Measurements from ENCODE around the gene CDK5. TPM values are rescaled to one million over a fixed set of nuclear protein-coding genes. Genes with fewer than 3 reads are reported as not detected.
A peak's percentile ranks its signal among the peaks of the same experiment; 100 is the strongest.

Gene CDK5
- total RNA-seq, 1 experiment from 2014 or later, result 12.2 TPM

DNA sequence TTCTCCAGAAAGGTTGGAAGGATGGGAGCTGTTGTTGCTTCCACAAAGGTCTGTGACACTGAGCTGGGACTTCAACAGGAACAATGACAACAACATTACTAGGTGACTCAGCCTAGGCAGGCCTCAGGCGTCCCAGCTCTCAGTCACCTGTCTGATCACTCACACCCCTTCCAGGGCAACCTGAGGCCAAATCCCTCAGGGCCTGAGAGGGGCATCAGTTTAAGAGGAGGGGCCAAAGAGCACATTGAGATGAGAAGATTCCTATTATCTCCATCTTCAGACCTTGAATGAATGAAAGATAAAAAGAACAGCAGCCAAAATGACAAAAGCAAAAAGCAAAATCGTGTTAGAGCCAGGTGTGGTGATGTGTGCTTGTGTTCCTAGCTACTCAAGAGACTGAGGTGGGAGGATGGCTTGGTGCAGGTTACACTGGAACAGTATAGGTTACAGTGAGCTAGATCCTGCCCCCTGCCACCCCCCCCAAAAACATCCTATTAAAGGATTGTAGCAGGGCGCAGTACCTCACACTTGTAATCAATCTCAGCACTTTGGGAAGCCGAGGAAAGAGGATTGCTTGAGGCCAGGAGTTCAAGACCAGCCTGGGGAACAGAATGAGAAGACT lies 33.2 kb downstream of the CDK5 start, which contains the start of gene ATG9B:
TSS of gene ATG9B (minus strand) at position 60 of the 622 bp plus-strand sequence. CDS start 71 bp downstream, outside the sequence.
- POLR2A ChIA-PET, result interaction anchor here (0.6 to 0.8 kb wide), 2 partner anchors 22 to 458 kb away, joined by 3 to 4 read pairs; no protein-coding TSS in a partner anchor
- Mint-ChIP-seq H3K4me3 (ENCODE audit: unreplicated experiment) (no peak within 1 kb of the TSS), H3K27ac (ENCODE audit: low read depth, unreplicated experiment) (peak within 1 kb of the TSS; percentile 18), H3K36me3 (ENCODE audit: insufficient read depth, unreplicated experiment) (peaks cover 6% of the 10 kb centered on the region), H3K27me3 (ENCODE audit: insufficient read depth, unreplicated experiment) (peaks cover 4% of the 10 kb centered on the region), H3K4me1 (ENCODE audit: insufficient read depth, unreplicated experiment) (peaks cover 24% of the 10 kb centered on the region), H3K9me3 (ENCODE audit: unreplicated experiment) (no peaks in the 10 kb centered on the region)
- TF ChIP-seq, protein P1, sequence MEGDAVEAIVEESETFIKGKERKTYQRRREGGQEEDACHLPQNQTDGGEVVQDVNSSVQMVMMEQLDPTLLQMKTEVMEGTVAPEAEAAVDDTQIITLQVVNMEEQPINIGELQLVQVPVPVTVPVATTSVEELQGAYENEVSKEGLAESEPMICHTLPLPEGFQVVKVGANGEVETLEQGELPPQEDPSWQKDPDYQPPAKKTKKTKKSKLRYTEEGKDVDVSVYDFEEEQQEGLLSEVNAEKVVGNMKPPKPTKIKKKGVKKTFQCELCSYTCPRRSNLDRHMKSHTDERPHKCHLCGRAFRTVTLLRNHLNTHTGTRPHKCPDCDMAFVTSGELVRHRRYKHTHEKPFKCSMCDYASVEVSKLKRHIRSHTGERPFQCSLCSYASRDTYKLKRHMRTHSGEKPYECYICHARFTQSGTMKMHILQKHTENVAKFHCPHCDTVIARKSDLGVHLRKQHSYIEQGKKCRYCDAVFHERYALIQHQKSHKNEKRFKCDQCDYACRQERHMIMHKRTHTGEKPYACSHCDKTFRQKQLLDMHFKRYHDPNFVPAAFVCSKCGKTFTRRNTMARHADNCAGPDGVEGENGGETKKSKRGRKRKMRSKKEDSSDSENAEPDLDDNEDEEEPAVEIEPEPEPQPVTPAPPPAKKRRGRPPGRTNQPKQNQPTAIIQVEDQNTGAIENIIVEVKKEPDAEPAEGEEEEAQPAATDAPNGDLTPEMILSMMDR (IDR thresholded peaks at IDR 0.05; ENCODE audit: unreplicated experiment), result no peak
- intact Hi-C loops (cut with micrococcal nuclease), result no loop called here
- no TSS peak for BruUV-seq (replicated peaks)
- CTCF ChIA-PET, result interaction anchor here (0.6 to 2.9 kb wide), 2 partner anchors 48 to 126 kb away, joined by 3 to 11 read pairs; no protein-coding TSS in a partner anchor
- DNase-seq (ENCODE audit: unreplicated experiment), result no peak

DNA sequence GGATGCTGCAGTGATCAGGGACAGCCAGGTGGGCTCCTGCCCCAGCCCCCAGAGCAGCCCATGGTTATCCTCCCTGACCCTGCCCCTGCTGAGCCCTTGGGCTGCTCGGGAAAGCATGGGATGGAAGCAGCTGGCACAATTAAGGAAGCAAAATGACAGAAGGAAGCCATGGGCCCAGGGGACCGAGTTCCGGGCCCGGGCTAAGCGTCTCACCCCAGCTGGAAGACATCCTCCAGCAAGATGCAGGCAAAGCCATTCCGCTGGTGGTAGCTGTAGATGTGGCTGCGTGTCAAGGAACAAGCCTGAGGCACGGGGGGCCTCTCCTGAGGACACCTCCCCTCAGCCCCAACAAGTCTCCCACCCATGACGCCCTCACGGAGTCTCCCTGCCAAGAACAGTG lies 34.5 kb downstream of the CDK5 start:
- H3K9me3 Mint-ChIP-seq (ENCODE audit: unreplicated experiment), result no peaks in the 10 kb centered on the region
- POLR2A ChIA-PET, result no interaction called here
- no peak overlapping the region for H3K27ac Mint-ChIP-seq (ENCODE audit: low read depth, unreplicated experiment)
- H3K36me3 Mint-ChIP-seq (ENCODE audit: insufficient read depth, unreplicated experiment), result no peaks in the 10 kb centered on the region
- no peak overlapping the region for H3K4me3 Mint-ChIP-seq (ENCODE audit: unreplicated experiment)
- DNase-seq (ENCODE audit: unreplicated experiment), result no peak
- peaks cover 11% of the 10 kb centered on the region for H3K27me3 Mint-ChIP-seq (ENCODE audit: insufficient read depth, unreplicated experiment)
- BruUV-seq (replicated peaks), result no TSS peak
- TF ChIP-seq, protein P1 (IDR thresholded peaks at IDR 0.05; ENCODE audit: unreplicated experiment), result no peak
- peaks cover 17% of the 10 kb centered on the region for H3K4me1 Mint-ChIP-seq (ENCODE audit: insufficient read depth, unreplicated experiment)
- CTCF ChIA-PET, result interaction anchor here (0.6 to 2.9 kb wide), 4 partner anchors 32 to 125 kb away, joined by 3 to 11 read pairs (median 4); no protein-coding TSS in a partner anchor
- intact Hi-C loops (cut with micrococcal nuclease), result no loop called here

DNA sequence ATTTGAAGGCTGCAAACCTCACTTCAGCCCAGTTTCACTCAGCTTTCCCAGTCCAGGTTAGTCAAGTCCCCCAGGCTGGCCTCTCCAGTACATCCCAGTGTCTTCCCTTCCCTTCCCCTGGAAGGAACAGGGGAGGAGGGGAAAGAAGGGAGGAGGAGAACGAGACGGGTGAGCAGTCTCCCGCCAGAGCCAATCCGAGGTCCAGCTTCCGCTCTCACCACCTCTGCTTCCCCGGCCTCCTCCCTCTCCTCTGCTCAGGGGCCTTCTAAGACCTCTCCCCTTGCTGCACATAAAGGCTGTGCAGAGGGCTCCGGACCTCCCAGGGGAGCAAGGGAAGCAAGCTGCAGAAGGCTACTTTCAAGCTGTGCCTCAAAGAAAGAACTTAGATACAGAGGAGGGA lies 37.5 kb downstream of the CDK5 start:
- H3K27me3 Mint-ChIP-seq (ENCODE audit: insufficient read depth, unreplicated experiment), result peaks cover 23% of the 10 kb centered on the region
- H3K4me3 Mint-ChIP-seq (ENCODE audit: unreplicated experiment), result no peak overlapping the region

DNA sequence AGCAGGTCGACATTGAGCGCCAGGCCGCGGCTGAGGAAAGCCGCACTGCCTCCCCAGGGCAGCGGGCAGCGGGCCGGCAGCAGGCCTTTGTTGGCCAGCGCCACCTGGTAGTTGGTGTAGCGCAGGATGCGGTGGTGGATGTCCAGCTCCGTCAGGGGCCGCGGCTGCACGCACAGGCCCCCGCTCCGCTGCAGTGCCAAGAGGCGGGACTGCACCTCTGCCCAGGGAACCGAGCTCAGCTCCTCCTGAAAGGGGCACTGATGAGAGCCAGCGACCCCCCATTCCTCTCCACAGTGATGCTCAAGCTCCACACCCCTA lies 38.6 kb downstream of the CDK5 start:
- no peaks in the 10 kb centered on the region for H3K9me3 Mint-ChIP-seq (ENCODE audit: unreplicated experiment)
- intact Hi-C loops (cut with micrococcal nuclease), result loop anchor here (5.0 kb wide), 1 partner anchor 52 kb away; no protein-coding TSS in a partner anchor
- no peaks in the 10 kb centered on the region for H3K36me3 Mint-ChIP-seq (ENCODE audit: insufficient read depth, unreplicated experiment)
- peaks cover 10% of the 10 kb centered on the region for H3K4me1 Mint-ChIP-seq (ENCODE audit: insufficient read depth, unreplicated experiment)
- ChIA-PET CTCF (interaction anchor here (0.6 to 3.7 kb wide), 9 partner anchors 8 to 195 kb away, joined by 3 to 16 read pairs (median 6); partner anchors contain the start of gene ABCB8), POLR2A (interaction anchor here (1.2 kb wide), 1 partner anchor 9 kb away, joined by 3 read pairs; the partner anchor contains the start of gene ABCB8)
- H3K4me3 Mint-ChIP-seq (ENCODE audit: unreplicated experiment), result no peak overlapping the region
- H3K27ac Mint-ChIP-seq (ENCODE audit: low read depth, unreplicated experiment), result no peak overlapping the region
- no TSS peak for BruUV-seq (replicated peaks)
- no peak for DNase-seq (ENCODE audit: unreplicated experiment)
- peaks cover 23% of the 10 kb centered on the region for H3K27me3 Mint-ChIP-seq (ENCODE audit: insufficient read depth, unreplicated experiment)
- TF ChIP-seq, protein P1 (IDR thresholded peaks at IDR 0.05; ENCODE audit: unreplicated experiment), result no peak

More for the DNA sequence above, 37.5 kb downstream of the CDK5 start:
- DNase-seq (ENCODE audit: unreplicated experiment), result no peak
- Mint-ChIP-seq H3K9me3 (ENCODE audit: unreplicated experiment) (no peaks in the 10 kb centered on the region), H3K27ac (ENCODE audit: low read depth, unreplicated experiment) (no peak overlapping the region), H3K4me1 (ENCODE audit: insufficient read depth, unreplicated experiment) (peaks cover 5% of the 10 kb centered on the region), H3K36me3 (ENCODE audit: insufficient read depth, unreplicated experiment) (no peaks in the 10 kb centered on the region)
- ChIA-PET CTCF (interaction anchor here (0.6 to 3.7 kb wide), 2 partner anchors 122 to 1888 kb away, joined by 3 to 16 read pairs; no protein-coding TSS in a partner anchor), POLR2A (no interaction called here)
- intact Hi-C loops (cut with micrococcal nuclease), result no loop called here
- TF ChIP-seq, protein P1 (IDR thresholded peaks at IDR 0.05; ENCODE audit: unreplicated experiment), result no peak
- BruUV-seq (replicated peaks), result no TSS peak

All from MCF 10A (cell line).